Osteocyte (in vitro differentiated cells): ENCODE results near the gene KLHL7. TPM values are rescaled to one million over a fixed set of nuclear protein-coding genes. Genes with fewer than 3 reads are reported as not detected.

Source experiments
- DNase-seq: peaks from one replicate; pipeline ENCODE4 v3.0.0; 2021; ENCODE audit warnings: mixed read lengths; ENCODE audit not compliant: unreplicated experiment; ENCODE audit errors: extremely low spot score
- H3K27ac Mint-ChIP-seq: one replicate; pipeline ENCODE4 v1.8.0; 2021; ENCODE audit warnings: mild to moderate bottlenecking, mixed read lengths; ENCODE audit not compliant: unreplicated experiment
- H3K27me3 Mint-ChIP-seq: one replicate; pipeline ENCODE4 v1.8.0; 2021; ENCODE audit warnings: mixed read lengths; ENCODE audit not compliant: unreplicated experiment
- H3K36me3 Mint-ChIP-seq: one replicate; pipeline ENCODE4 v1.8.0; 2021; ENCODE audit warnings: mixed read lengths; ENCODE audit not compliant: unreplicated experiment
- H3K4me1 Mint-ChIP-seq: one replicate; pipeline ENCODE4 v1.8.0; 2021; ENCODE audit warnings: mixed read lengths; ENCODE audit not compliant: unreplicated experiment
- H3K4me3 Mint-ChIP-seq: one replicate; pipeline ENCODE4 v1.8.0; 2021; ENCODE audit warnings: mild to moderate bottlenecking, moderate library complexity, mixed read lengths; ENCODE audit not compliant: unreplicated experiment
- H3K9me3 Mint-ChIP-seq: one replicate; pipeline ENCODE4 v1.8.0; 2021; ENCODE audit warnings: mixed read lengths; ENCODE audit not compliant: unreplicated experiment
- CTCF ChIP-seq: fragments of 200-600 bp; sonication (generic); IDR thresholded peaks from 2 replicates; pipeline ENCODE4 v1.5.0; 2021; ENCODE audit warnings: antibody characterized with exemption, mild to moderate bottlenecking, moderate library complexity
- total RNA-seq: library from RNA; stranded (reverse); gene quantifications from 2 replicates; pipeline ENCODE4 v1.2.1, GENCODE V29; 2021

KLHL7 gene
- total RNA-seq, 1 donor from 2014 or later, result 50.2 TPM

GRCh38 chr7:23205577-23205908 is 100.0 kb downstream of the KLHL7 start:
- H3K9me3 Mint-ChIP-seq, result no peaks in the 10 kb centered on the region
- DNase-seq, result no peak
- no peak overlapping the region for H3K27ac Mint-ChIP-seq
- peaks cover 10% of the 10 kb centered on the region for H3K36me3 Mint-ChIP-seq
- no peak overlapping the region for H3K4me3 Mint-ChIP-seq
- H3K4me1 Mint-ChIP-seq, result no peaks in the 10 kb centered on the region
- no peak for TF ChIP-seq CTCF
- H3K27me3 Mint-ChIP-seq, result no peaks in the 10 kb centered on the region

- DNase-seq, result no peak
- Mint-ChIP-seq H3K9me3 (no peaks in the 10 kb centered on the region), H3K27me3 (no peaks in the 10 kb centered on the region), H3K4me3 (no peak overlapping the region), H3K4me1 (no peaks in the 10 kb centered on the region), H3K27ac (no peak overlapping the region), H3K36me3 (peaks cover 7% of the 10 kb centered on the region)
- no peak for TF ChIP-seq CTCF
Measured at GRCh38 chr7:23205909-23206767, 100.6 kb downstream of the KLHL7 start.

GRCh38 chr7:23207021-23207420 is 101.4 kb downstream of the KLHL7 start:
- no peak overlapping the region for H3K4me3 Mint-ChIP-seq
- no peak for DNase-seq
- H3K9me3 Mint-ChIP-seq, result no peaks in the 10 kb centered on the region
- H3K36me3 Mint-ChIP-seq, result peaks cover 4% of the 10 kb centered on the region
- no peak overlapping the region for H3K27ac Mint-ChIP-seq
- TF ChIP-seq CTCF, result no peak
- H3K27me3 Mint-ChIP-seq, result no peaks in the 10 kb centered on the region
- H3K4me1 Mint-ChIP-seq, result no peaks in the 10 kb centered on the region

GRCh38 chr7:23207884-23208283 is 102.3 kb downstream of the KLHL7 start:
- Mint-ChIP-seq H3K4me1 (no peaks in the 10 kb centered on the region), H3K9me3 (no peaks in the 10 kb centered on the region), H3K27me3 (no peaks in the 10 kb centered on the region), H3K4me3 (no peak overlapping the region), H3K36me3 (peaks cover 4% of the 10 kb centered on the region), H3K27ac (no peak overlapping the region)
- TF ChIP-seq CTCF, result no peak
- DNase-seq, result no peak

- Mint-ChIP-seq H3K4me1 (no peaks in the 10 kb centered on the region), H3K27me3 (no peaks in the 10 kb centered on the region), H3K27ac (no peak overlapping the region), H3K36me3 (peaks cover 4% of the 10 kb centered on the region), H3K9me3 (no peaks in the 10 kb centered on the region), H3K4me3 (no peak overlapping the region)
- no peak for TF ChIP-seq CTCF
- DNase-seq, result no peak
Measured at GRCh38 chr7:23208316-23208715, 102.7 kb downstream of the KLHL7 start.
